ENCODE results near the gene RPS6KA1.

- TF ChIP-seq CTCF (conservative IDR thresholded peaks at IDR 0.05) (no peak), EZH2 (IDR thresholded peaks at IDR 0.05; ENCODE audit: low read depth) (no peak)
Measured at GRCh38 chr1:26524181-26524580, 5.4 kb upstream of the RPS6KA1 start.
